ENCODE measurements around the gene TAP2. TPM values are rescaled to one million over a fixed set of nuclear protein-coding genes. Genes with fewer than 3 reads are reported as not detected.
"Not testable (repeated sequence)": the region's sequence is repeated elsewhere in the genome, so short reads cannot be mapped to it uniquely, and the experiment has no call there.

Gene TAP2
- total RNA-seq, 2 donors from 2014 or later, result 9.6 to 17.3 TPM

DNA sequence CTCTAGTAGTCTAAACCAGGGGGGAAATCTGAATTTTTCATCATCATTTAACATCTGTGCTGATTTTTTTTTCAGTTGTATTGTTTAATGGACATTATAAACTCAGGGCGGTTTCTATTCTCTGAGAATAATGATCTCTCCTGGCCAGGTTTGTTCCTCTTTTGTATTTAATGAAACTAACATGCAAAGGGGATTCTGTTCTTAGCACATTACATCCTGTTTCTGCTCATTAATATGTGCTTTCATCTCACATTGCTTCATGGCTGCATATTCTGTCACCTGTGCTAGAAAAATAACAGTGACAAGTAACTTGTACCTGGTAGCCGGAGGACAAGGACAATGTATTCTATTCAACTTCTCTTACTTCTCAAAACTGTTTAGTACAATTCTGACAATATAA lies 22.5 kb downstream of the TAP2 start:
- ATAC-seq (ENCODE audit: insufficient number of reproducible peaks, low FRiP score, low read depth) (no peak), DNase-seq (ENCODE audit: low spot score) (no peak)
- H3K27ac ChIP-seq, result no peak overlapping the region
- no peaks in the 10 kb centered on the region for H3K4me1 ChIP-seq (ENCODE audit: control insufficient read depth in 1 of 2, low read depth in 2 of 2)
- H3K9me3 ChIP-seq, result no peaks in the 10 kb centered on the region
- no peak overlapping the region for H3K4me3 ChIP-seq
- no peaks in the 10 kb centered on the region for H3K27me3 ChIP-seq (replicated peaks; ENCODE audit: insufficient read depth)
- no peaks in the 10 kb centered on the region for H3K36me3 ChIP-seq
- TF ChIP-seq, protein P1, sequence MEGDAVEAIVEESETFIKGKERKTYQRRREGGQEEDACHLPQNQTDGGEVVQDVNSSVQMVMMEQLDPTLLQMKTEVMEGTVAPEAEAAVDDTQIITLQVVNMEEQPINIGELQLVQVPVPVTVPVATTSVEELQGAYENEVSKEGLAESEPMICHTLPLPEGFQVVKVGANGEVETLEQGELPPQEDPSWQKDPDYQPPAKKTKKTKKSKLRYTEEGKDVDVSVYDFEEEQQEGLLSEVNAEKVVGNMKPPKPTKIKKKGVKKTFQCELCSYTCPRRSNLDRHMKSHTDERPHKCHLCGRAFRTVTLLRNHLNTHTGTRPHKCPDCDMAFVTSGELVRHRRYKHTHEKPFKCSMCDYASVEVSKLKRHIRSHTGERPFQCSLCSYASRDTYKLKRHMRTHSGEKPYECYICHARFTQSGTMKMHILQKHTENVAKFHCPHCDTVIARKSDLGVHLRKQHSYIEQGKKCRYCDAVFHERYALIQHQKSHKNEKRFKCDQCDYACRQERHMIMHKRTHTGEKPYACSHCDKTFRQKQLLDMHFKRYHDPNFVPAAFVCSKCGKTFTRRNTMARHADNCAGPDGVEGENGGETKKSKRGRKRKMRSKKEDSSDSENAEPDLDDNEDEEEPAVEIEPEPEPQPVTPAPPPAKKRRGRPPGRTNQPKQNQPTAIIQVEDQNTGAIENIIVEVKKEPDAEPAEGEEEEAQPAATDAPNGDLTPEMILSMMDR (IDR thresholded peaks at IDR 0.05), result no peak

DNA sequence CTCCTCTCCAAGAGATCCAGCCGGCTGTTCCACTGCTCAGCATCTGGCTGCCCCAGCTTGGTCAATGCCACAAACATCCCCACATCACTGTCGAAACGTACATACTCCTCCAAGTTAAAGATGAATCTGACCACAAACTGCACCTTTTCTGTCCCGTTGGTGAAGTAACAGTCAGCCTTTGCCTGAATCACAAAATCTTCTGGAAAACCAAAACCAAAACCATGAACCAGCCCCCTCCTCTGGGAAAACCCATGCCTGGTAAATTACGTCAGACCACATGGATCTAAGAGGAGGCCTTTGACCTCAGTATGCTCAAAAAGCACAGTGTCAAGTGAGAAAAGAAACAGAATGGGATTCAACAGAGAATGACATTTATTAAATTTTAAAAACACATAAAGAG lies 23.4 kb downstream of the TAP2 start:
- Histone ChIP-seq H3K27me3 (replicated peaks; ENCODE audit: insufficient read depth) (no peaks in the 10 kb centered on the region), H3K36me3 (no peaks in the 10 kb centered on the region), H3K4me3 (no peak overlapping the region), H3K9me3 (no peaks in the 10 kb centered on the region), H3K27ac (no peak overlapping the region), H3K4me1 (ENCODE audit: control insufficient read depth in 1 of 2, low read depth in 2 of 2) (no peaks in the 10 kb centered on the region)
- ATAC-seq (ENCODE audit: insufficient number of reproducible peaks, low FRiP score, low read depth) (no peak), DNase-seq (ENCODE audit: low spot score) (no peak)
- TF ChIP-seq, protein P1 (IDR thresholded peaks at IDR 0.05), result no peak

DNA sequence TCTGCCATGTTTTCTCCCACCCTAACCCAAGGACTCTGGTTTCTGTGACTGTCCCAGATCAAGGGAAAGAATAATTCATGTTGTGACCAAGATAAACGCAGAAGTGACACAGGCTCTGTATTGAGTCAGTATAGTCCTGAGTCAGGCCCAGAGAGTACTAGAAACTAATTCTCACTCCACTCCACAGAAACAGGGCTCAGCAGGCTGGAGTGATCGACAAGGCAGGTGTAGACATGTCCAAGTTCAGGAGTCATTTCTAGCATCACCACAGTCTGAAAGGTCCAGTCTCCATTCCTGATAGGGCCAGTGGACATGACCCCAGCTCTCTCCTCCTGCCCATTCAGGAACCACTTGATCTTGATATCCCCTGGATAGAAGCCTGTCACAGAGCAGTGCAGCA lies 24.4 kb downstream of the TAP2 start:
- DNase-seq (ENCODE audit: low spot score), result no peak
- H3K27me3 ChIP-seq (replicated peaks; ENCODE audit: insufficient read depth), result no peaks in the 10 kb centered on the region
- no peak overlapping the region for H3K4me3 ChIP-seq
- no peak overlapping the region for H3K27ac ChIP-seq
- no peaks in the 10 kb centered on the region for H3K36me3 ChIP-seq
- no peaks in the 10 kb centered on the region for H3K4me1 ChIP-seq (ENCODE audit: control insufficient read depth in 1 of 2, low read depth in 2 of 2)
- no peaks in the 10 kb centered on the region for H3K9me3 ChIP-seq
- TF ChIP-seq, protein P1 (IDR thresholded peaks at IDR 0.05), result no peak
- no peak for ATAC-seq (ENCODE audit: insufficient number of reproducible peaks, low FRiP score, low read depth)

DNA sequence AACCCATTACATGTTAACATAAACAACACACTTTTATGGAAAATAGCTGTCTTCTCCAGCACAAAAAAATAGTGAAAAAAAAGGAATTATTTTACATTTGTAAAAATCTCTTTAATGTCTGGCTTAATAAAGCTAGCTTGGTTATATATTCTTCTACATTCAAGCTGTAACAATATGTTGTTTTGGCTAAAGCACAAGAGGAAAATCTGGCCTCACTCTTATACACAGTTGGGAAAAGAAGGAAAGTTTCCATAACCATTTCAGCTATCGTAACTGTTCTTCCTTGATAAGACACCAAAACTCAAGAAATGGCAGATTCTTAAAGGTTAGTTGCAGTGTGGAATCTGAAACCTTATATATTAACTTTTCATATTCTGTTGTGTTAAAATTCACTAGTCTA lies 29.4 kb downstream of the TAP2 start:
- no peak for ATAC-seq (ENCODE audit: insufficient number of reproducible peaks, low FRiP score, low read depth)
- TF ChIP-seq, protein P1 (IDR thresholded peaks at IDR 0.05), result no peak
- no peaks in the 10 kb centered on the region for H3K27me3 ChIP-seq (replicated peaks; ENCODE audit: insufficient read depth)

DNA sequence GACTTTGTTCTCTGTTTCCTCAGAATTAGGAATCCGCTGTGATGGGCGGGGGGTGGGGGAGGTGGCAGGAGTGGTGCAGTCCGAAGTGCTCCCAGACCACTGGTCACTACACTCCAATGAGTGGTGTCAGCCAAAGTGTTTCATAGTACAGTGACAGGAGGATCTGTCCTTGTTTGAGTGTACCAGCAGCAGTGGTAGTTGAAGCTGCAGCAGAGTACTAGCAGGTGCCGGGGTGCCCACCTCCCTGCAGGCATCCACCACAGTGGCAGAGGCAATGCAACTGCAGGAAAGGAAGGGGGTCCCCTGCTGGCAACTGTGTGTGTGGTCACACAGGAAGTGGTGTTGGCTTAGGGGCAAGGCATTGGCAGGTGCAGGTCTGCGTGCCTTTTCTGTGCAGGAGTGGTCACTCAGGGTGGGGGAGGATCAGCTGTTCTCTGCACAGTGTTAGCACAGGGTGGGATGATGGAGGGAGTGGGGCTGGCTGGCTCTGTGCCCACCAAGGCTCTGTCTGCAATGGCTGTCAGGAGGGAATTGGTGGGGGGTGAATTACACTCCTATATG lies 31.4 kb downstream of the TAP2 start:
- no peak for ATAC-seq (ENCODE audit: insufficient number of reproducible peaks, low FRiP score, low read depth)
- no peaks in the 10 kb centered on the region for H3K27me3 ChIP-seq (replicated peaks; ENCODE audit: insufficient read depth)
- no peak overlapping the region for H3K27ac ChIP-seq
- TF ChIP-seq, protein P1 (IDR thresholded peaks at IDR 0.05), result no peak
- H3K36me3 ChIP-seq, result no peaks in the 10 kb centered on the region
- H3K4me3 ChIP-seq, result no peak overlapping the region
- H3K4me1 ChIP-seq (ENCODE audit: control insufficient read depth in 1 of 2, low read depth in 2 of 2), result no peaks in the 10 kb centered on the region
- DNase-seq (ENCODE audit: low spot score), result no peak
- no peaks in the 10 kb centered on the region for H3K9me3 ChIP-seq

More for the DNA sequence above, 29.4 kb downstream of the TAP2 start:
- H3K27ac ChIP-seq, result no peak overlapping the region
- no peaks in the 10 kb centered on the region for H3K4me1 ChIP-seq (ENCODE audit: control insufficient read depth in 1 of 2, low read depth in 2 of 2)
- no peak for DNase-seq (ENCODE audit: low spot score)
- no peaks in the 10 kb centered on the region for H3K36me3 ChIP-seq
- H3K9me3 ChIP-seq, result no peaks in the 10 kb centered on the region
- no peak overlapping the region for H3K4me3 ChIP-seq

DNA sequence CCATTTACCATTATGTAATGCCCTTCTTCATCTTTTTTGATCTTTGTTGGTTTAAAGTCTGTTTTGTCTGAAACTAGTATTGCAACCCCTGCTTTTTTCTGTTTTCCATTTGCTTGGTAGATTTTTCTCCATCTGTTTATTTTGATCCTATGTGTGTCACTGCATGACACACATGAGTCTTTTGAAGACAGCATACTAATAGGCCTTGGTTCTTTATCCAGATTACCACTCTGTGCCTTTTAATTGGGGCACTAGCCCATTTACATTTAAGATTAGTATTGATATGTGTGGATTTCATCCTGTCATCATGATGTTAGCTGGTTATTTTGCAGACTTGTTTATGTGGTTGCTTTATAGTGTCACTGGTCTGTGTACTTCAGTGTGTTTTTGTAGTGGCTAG lies 33.1 kb downstream of the TAP2 start:
- not testable (repeated sequence) for H3K4me1 ChIP-seq (ENCODE audit: control insufficient read depth in 1 of 2, low read depth in 2 of 2); H3K4me3 ChIP-seq; H3K27me3 ChIP-seq (replicated peaks; ENCODE audit: insufficient read depth); H3K9me3 ChIP-seq; DNase-seq (ENCODE audit: low spot score); H3K36me3 ChIP-seq; H3K27ac ChIP-seq; ATAC-seq (ENCODE audit: insufficient number of reproducible peaks, low FRiP score, low read depth)

Data from thoracic aorta (tissue), 2 donors.